H54 (cell line): ENCODE measurements around the gene NPBWR2.

Experiments
- DNase-seq: peaks from one replicate; pipeline ENCODE4 v3.0.0; 2011; ENCODE audit warnings: low spot score, mixed read lengths; ENCODE audit not compliant: insufficient read length
- FAIRE-seq: peaks from 3 replicates; lab custom pipeline; 2011; peaks lifted over from hg19 to GRCh38; lab: Jason Lieb, UNC
- POLR2A ChIP-seq: IDR thresholded peaks from 2 replicates; pipeline ENCODE4 v1.6.1; 2011; ENCODE audit warnings: low read depth, mild to moderate bottlenecking, low read length

The NPBWR2 gene, protein sequence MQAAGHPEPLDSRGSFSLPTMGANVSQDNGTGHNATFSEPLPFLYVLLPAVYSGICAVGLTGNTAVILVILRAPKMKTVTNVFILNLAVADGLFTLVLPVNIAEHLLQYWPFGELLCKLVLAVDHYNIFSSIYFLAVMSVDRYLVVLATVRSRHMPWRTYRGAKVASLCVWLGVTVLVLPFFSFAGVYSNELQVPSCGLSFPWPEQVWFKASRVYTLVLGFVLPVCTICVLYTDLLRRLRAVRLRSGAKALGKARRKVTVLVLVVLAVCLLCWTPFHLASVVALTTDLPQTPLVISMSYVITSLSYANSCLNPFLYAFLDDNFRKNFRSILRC

DNA sequence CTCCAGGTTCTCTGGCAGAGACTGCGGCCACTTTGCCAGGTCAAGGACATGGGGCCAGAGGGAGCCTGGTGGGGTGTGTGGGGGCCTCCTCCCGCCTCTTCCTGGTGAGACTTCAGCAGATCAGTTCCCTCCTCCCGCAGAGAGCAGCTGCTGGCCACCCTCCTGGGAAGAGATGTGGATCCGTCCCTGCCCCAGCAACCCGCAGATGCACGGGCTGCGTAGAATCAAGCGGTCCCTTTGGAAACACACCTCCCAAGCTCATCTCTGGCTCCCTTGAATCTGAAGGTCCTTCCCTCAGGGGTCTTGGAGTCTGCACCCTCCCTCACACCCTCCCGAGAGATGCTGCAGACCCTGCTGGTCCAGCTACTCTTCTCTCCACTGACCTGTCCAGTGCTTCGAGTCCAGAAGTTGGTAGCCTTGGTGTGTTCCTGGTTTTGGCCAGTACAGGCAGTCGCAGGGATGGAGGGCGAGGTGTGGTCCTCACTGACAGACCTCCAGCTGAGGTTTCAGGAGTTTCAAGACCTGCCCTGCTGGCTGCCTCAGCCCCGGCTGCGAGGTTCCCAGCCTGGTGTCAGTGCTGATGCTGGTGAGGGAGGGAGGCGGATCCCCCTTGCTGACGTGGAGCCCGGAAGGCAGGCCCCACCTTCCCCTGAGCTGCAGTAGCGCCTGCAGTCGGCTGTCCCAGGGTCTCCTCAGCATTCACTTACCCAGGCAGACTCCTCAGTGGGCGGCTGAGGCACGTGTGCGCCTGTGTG is at the start of gene NPBWR2:
TSS of gene NPBWR2 (minus strand) at position 585 of the 755 bp plus-strand sequence. CDS start 734 bp downstream, outside the sequence.
- TF ChIP-seq POLR2A, result no peak
- no peak for DNase-seq
- FAIRE-seq, result no peak

DNA sequence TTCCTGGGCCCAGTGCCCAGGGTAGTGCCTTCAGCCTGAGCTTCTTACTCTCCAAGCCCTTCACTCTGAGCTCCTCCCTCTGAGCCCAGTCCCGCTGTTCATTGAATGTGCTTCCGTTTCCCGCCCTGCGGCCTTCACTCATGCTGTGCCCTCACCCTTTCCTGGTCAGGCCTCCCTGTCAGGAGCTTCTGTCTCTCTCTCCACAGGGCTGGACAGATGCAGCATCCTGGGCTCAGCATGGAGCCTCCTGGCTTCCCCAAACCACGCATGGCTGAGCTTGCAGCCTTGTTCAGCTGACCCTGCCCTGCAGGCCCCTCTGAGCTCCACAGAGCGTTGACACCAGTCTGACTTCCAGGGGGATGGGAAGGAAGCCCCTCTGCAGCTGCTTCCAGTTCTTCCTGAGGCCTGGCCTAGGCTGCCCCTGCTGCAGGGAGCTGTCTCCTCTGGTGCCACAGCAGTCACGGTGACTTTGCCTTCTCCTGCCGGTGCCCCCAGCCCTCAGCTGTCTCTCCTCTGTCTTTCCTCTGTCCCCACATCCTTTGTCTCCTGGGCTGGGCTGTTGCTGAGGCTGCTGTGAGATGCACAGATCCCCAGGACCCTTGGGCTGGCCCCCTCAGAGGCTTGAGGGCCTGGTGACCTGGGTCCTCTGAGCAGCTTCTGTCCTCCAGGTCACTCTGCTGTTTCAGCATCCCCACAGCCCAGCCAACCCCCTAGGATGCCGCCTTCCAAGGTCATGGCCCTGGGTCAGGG is 48.9 kb upstream of the NPBWR2 start:
- DNase-seq (no peak), FAIRE-seq (no peak)
- TF ChIP-seq POLR2A, result no peak

DNA sequence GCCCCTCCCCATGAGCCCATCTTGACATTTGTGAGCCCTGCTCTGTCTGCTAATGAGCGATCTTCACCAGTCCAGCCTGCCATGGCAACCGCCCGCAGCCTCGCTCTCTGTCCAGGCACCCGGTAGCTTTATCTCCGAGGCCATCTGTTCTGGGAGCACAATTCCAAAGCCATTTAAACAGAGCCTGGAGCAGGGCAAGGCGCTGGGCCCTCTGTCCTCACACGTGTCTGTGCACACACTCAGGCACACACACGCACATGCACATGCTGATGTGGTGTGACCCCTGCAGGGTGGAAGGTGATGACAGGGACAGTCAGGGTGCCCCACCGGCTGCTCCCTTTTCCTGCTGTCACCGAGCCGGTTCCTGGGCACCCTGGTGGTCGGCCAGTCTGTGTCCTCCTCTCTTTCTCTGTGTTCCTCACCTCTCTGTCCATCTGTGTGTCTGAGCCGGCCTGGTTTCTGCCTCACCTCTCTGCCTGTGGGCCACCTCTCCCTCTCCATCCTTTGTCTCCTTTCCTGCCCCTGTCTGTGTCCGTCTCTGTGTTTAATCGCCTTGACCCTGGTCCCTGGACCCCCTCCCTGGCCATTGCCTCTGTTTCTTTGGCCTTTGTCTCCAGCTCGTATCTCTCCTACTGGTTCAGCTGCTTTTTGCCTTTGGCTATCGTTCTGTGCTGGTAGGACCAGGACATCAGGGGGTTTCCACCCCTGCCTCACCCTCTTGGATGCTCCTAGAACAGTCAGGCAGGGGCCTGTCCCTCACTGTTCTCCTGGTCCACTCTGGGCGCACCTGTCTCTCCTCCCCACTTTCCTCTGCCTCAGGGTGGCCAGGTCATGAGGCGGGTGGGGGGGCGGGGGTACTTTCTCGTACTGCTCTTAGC is 48.1 kb upstream of the NPBWR2 start:
- FAIRE-seq (no peak), DNase-seq (no peak)
- no peak for TF ChIP-seq POLR2A

DNA sequence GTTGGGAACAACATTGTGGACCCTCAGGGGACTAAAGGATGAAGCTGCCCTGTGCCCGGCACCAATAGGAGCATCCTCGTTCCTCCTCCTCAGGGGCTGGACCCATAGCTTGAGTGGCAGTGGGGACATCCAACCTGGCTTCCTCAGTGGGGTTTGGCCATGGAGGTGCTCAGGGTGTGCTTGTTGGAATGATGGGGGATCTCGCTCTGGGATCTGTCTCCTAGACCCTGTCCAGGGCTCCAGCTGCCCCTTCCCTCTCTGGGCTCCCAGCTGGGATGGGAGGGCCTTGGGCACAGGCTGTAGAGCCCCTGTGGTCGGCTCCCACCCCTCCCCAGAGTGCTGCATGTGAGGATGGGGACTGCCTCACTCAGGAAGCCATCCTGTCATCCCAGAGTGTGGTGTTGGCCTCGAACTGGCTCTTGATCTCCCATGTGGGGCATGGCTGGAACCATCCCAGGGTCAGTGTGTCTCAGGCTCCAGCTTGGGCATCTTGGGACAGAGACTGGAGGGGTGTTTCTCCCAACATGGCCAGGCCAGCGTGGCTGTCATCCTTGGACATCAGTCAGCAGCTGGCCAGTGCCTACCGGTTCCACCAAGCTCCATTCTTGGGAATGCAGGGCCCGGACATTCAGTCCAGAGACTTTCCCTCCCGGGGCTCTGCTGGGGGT is 47.4 kb upstream of the NPBWR2 start:
- FAIRE-seq (no peak), DNase-seq (no peak)
- no peak for TF ChIP-seq POLR2A

DNA sequence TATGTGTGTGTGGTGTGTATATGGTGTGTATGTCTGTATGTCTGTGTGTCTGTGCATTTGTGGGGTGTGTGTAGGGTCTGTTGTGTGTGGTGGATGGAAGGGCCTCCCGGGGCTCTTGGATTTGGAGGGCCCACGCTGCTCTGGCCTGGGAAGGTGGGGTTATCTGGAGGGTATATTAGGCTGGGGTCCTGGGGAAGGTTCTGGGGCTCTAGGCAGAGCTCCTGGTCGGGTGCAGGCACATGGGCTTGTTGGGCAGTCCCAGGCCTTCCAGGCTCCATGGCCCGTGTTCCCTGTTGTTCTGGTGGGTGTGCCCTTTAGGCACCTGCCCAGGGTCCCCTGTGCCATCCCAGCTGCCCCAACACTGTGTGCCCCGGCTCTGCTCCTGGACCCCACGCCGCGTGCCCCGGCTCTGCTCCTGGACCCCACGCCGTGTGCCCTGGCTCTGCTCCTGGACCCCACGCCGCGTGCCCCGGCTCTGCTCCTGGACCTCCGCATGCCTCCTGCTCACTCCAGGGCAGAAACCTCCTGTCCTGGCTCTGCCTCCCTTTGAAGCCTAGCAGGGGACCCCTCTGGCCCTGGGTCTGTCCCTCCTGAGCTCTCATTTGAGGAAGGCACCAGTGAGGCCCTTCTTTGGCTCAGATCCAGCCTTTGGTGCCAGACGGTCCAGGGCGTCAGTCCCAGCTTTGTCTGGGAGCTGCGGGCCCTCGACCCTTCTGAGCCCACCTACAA is 46.7 kb upstream of the NPBWR2 start:
- FAIRE-seq (no peak), DNase-seq (no peak)
- no peak for TF ChIP-seq POLR2A

DNA sequence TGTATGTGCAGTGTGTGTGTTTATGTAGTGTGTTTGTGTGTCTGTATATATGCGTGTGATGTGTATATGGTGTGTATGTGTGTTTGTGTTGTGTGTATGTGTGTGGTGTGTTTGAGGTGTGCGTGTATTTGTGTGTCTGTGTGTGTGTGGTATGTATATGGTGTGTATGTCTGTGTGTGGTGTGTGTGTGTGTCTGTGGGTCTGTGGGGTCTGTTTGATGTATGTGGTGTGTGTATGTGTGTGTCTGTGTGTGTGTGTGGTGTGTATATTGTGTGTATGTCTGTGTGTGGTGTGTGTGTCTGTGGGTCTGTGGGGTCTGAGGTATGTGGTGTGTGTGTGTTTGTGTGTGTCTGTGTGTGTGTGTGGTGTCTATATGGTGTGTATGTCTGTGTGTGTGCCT is 46.0 kb upstream of the NPBWR2 start:
- no peak for DNase-seq
- no peak for FAIRE-seq
- no peak for TF ChIP-seq POLR2A

DNA sequence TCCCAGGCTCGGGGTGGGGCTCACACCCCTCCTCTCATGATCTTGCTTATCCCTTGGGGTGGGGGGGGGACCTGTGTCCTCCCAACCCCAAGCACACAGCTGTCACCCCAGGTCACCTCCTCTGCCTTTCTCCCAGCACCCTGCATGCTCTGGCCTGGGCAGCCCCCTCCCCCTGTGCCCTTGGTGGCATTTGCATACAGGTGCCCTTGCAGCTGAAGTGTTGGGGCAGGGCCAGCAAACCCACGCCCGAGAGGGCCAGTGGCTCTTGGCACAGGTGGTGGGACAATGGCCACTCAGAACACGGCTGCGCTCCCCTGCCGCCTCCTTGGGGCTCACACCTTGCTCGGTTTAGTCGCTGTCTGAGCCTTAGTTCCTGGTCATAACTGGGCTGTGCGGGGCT is 45.5 kb upstream of the NPBWR2 start:
- TF ChIP-seq POLR2A, result no peak
- no peak for FAIRE-seq

DNA sequence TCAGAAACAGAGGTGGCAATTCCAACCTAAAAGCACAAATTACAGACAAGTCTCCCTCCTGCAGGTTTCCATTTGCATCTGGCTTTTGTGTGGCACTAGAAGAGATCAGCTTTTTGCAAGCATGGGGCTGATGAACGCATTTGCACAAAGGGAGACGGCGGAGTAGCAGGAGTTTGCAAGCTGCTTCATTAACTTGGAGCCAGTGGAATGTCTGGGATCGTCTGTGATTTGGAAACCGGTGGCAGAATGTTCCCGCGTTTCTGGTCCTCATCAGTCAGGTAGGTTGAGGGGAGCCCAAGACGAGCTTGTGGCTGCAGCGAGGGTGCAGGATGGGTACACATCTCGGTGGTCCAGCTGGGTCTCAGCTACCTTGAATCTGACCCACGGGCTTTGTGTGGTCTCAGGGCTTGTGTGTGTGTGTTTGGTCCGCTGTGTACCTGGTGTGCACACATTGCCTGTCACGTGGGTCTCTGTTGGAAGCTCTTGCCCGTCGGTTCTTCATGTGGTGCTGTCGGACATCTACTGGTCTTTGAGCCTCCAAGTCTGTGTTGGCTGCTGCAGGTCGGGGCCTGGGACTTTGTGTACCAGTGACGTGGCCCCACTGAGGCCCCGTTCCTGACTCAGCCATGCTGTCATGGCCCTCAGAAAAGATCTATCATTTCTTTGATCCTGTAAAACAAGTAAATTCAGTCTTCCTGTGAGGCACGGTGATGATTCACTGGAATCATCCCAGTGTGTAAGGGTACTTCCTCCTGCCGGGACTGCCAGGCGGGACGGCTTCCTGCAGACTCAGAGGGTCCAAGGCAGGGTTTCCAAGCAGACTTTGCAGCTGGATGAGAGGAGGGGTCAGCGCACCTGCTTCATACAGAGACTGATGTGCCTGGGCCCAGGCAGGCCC is 44.5 kb upstream of the NPBWR2 start:
- DNase-seq (no peak), FAIRE-seq (no peak)
- TF ChIP-seq POLR2A, result no peak

More for the DNA sequence above, 45.5 kb upstream of the NPBWR2 start:
- DNase-seq, result no peak

DNA sequence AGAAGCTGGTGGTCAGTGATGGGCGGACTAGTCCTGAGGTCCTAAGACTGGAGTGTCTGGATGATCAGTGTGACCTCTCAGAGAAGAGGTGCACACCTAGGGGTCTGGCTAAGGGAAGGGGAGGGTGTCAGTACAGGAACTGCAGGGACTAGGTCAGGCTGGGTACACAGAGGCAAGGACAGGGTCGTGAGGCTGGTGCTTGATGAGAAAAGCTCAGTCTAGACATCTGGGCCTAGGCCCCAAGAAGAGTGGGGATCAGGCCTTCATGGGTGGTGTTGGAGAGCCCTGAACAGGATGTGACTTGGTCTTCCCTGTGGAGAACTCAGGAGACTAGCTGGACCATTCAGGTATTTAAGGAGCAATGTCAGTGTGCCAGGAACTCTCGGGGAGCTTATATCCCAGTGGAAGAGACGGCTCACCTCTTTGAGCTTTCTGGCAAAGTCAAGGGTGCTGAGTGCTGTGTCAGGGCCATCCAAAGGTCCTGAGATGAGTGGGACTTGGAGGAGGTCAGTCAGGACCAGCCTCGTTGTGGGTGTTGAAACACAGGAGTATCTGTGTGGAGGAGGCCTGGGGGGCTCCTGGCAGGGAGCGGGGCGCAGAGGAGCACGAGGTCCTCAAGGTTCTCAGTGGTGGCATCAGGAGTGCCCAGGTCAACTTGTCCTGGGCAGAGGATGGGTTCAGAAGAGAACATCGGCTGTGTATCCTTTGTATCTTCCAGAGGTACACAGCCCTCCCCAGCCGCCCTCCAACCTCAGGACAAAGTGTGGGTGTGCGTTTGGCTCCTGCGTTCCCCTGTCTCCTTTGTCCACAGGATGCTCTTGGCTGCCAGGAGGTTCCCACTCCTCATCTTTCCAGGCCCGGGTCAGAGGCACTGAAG is 43.6 kb upstream of the NPBWR2 start:
- TF ChIP-seq POLR2A, result no peak
- FAIRE-seq, result no peak
- DNase-seq, result no peak

DNA sequence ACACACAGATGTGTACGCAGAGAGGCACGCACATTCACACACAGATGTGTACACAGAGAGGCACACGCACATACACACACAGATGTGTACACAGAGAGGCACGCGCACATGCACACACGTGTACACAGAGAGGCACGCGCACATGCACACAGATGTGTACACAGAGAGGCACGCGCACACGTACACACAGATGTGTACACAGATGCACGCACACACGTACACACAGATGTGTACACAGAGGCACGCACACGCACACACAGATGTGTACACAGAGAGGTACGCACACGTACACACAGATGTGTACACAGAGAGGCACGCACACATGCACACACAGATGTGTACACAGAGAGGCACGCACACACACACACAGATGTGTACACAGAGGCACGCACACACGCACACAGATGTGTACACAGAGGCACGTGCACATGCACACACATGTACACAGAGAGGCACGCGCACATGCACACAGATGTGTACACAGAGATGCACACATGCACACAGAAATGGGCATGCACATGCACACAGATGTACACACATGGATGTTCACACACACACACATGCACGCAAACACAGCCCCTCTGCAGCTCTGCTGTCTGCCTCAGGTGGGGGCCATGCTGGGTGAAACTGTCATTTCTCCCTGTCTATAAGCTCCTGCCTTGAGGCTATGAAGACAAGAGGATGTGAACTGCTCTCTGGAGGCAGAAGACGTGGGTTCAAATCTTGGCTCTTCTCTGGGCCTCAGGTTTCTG is 42.6 kb upstream of the NPBWR2 start:
- FAIRE-seq, result no peak
- no peak for TF ChIP-seq POLR2A
- DNase-seq, result no peak
